ENCODE measurements around the gene SOWAHB. TPM values are rescaled to one million over a fixed set of nuclear protein-coding genes. Genes with fewer than 3 reads are reported as not detected.

The SOWAHB gene
- total RNA-seq (2014; rRNA removed; shearing (Covaris generic)), result not detected in 2 replicates

- no peak for DNase-seq (ENCODE audit: low read depth)
Measured at GRCh38 chr4:76897536-76898384, at the start of gene SOWAHB. Gene SOWAHB (minus strand): TSS chr4:76898144. CDS start chr4:76897849, 295 bp downstream.

DNA sequence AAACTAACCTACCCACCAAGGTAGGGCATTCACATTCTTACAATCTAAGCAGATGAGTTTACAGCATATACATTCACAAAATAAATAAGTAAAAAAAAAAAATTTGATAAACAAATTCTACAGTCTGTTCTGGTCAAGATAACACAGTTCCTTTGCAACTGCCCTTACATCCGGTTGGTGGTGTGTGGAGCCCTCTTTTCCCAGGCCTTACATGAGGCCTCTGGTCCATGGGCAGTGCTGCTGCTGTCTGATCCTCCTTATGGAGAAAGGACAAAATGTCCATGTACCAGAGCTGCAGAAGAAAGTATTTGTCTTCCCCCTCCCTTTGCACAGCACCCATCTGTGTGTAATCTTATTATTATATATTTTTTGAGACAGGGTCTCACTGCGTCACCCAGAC lies 49.4 kb upstream of the SOWAHB start:
- peak; percentile 25 for DNase-seq (ENCODE audit: low read depth)

DNA sequence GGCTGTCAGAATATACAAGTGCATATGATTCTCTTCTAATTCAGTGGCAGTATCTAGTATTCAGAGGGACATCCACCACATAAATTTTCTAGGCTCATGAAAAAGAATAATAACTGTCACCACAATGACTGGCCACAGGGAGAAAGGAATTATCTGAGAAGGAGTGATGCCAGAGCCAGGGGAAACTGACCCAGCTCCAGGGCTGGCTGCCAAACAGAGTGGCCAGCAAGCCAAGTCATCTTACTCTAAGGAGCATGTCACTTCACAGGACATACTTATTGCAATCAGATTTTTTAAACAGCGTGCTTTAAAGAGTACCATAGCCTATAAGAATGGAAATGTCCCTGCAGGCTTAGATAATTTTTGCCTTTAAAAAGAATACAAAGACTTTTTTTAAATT lies 45.8 kb upstream of the SOWAHB start:
- DNase-seq (ENCODE audit: low read depth), result peak; percentile 54

GRCh38 chr4:76943129-76943620 lies 45.2 kb upstream of the SOWAHB start:
- DNase-seq (ENCODE audit: low read depth), result peak; percentile 81

DNA sequence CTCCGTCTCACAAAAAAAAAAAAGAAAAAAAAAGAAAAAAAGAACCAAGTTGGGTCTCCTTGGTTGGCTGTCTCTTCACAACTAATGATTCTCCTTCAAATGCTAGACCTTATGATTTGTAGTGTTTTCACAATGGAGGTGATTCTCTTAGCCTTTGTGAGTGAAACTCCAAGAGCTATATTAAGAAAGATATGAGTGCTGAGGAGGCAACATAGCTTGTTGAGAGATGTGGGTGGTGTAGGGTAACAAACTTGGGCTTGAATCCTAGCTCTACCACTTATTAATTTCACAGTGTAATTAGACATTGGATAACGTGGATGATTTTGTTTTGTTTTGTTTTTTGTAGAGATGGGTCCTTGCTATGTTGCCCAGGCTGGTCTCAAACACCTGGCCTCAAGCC lies 41.2 kb upstream of the SOWAHB start:
- DNase-seq (ENCODE audit: low read depth), result no peak

GRCh38 chr4:76931576-76932276 lies 33.8 kb upstream of the SOWAHB start:
- no peak for DNase-seq (ENCODE audit: low read depth)

- peak; percentile 18 for DNase-seq (ENCODE audit: low read depth)
Measured at GRCh38 chr4:76931087-76931486, 33.1 kb upstream of the SOWAHB start.

- DNase-seq (ENCODE audit: low read depth), result no peak
Measured at GRCh38 chr4:76930685-76931084, 32.7 kb upstream of the SOWAHB start.

DNA sequence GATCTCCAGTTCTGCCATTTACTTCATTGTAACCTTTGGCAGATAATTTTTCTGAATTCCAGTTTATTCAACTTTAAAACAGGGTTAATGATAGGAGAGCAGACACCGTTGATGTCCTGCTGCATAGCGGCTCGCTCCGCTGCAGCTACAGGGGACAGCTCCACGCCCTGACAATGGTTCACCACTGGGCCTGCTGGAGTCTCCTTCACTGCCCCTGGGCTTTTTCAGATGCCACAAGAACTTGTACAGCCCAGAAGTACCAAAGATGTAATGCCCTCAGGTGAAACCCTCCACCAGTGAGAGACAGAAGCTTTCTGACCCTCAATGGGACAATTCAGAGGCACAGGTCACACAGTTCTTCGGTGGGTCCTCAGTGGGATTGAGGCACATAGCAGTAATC lies 28.9 kb upstream of the SOWAHB start:
- no peak for DNase-seq (ENCODE audit: low read depth)

DNA sequence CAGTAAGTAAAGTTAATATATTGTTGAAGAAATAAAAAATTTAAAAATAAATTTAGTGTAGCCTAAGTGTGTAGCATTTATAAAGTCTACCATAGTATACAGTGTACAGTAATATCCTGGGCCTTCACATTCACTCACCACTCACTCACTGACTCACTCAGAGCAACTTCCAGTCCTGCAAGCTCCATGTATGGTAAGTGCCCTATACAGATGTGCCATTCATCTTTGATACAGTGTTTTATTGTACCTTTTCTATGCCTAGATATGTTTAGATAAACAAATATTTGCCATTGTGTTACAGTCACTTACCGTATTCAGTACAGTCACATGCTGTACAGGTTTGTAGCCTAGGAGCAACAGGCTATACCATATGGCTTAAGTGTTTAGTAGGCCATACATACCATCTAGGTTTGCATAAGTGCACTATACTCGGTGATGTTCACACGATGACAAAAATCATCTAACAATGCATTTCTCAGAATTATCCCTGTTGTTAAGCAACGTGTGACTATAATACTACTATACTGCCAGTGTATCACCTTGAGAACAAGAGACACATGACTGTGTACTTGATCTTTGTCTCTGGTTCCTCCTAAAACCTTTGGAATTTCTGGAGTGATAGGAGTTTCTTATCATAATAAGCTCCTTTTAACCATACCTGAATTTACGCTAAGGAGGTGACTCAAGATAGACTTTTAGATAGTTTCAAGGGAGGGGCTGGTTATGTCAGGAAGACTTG lies 25.8 kb upstream of the SOWAHB start:
- DNase-seq (ENCODE audit: low read depth), result no peak

DNA sequence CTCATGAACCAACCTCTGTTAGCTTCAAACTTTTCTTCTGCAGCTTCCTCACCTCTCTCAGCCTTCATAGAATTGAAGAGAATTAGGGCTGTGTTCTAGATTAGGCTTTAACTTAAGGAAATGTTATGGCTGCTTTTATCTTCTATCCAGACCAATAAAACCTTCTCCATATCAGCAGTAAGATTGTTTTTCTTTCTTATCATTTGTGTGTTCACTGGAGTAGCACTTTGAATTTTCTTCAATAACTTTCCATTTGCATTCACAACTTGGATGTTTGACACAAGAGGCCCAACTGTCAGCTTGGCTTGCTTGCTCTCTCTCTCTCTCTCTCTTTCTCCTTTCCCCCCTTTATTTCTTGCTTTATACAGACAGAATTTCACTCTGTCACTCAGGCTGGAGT lies 22.8 kb upstream of the SOWAHB start:
- no peak for DNase-seq (ENCODE audit: low read depth)

DNA sequence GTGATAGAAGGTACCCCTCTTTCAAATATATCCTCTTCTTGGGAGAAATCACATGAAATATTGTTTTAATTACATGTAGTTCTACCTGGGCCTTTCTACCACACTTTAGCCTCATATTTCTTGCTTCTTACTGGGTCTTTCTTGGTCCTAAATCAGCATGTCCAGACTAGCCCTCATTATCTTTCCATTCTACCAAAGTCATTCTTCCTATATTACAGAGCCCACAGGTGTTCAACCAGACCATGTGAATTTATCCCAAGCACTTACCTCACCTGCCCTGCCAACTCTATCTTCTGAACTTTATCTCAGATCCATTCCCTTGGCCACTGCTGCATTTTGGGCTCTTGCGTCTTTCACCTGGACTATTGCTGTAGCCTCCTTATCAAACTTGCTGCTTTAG lies 11.8 kb upstream of the SOWAHB start:
- no peak for DNase-seq (ENCODE audit: low read depth)

DNA sequence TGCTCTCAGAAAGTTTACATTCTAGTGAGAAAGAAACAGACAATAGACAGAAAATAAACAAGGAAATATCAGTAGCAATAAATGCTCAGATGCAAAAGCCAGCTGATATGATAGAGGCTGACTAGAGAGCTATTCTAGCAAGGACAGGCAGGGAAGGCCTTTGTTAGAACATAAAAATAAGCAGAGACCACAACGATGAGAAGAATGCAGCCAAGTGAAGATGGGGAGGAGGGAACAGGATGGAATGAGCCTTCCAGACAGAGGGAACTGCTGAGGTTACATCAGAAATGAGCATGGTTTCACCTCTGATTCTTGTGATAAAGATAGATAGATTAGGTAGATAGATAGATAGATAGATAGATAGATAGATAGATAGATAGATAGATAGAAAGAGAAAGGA lies 7.6 kb upstream of the SOWAHB start:
- DNase-seq (ENCODE audit: low read depth), result peak; percentile 6

DNA sequence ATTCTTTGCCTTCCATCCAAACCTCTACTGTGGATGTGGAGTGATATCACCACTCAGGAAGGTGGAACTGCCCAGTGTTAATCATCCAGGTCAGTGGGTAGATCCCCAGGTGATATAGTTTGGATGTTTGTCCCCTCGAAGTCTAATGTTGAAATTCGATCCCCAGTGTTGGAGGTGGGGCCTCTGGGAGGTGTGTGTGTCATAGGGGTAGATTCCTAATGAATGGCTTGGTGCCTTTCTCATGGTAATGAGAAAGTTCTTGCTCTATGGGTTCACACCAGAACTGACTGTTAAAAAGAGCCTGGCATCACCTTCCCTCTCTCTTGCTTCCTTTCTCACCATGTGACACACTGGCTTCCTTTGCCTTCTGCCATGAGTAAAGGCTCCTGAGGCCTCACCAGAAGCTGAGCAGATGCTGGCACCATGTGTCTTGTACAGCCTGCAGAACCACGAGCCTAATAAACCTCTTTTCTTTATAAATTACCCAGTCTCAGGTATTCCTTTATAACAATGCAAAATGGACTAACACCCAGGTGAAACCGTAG lies 6.8 kb upstream of the SOWAHB start:
- no peak for DNase-seq (ENCODE audit: low read depth)

- DNase-seq (ENCODE audit: low read depth), result no peak
Measured at GRCh38 chr4:76902233-76902890, 4.4 kb upstream of the SOWAHB start.

DNA sequence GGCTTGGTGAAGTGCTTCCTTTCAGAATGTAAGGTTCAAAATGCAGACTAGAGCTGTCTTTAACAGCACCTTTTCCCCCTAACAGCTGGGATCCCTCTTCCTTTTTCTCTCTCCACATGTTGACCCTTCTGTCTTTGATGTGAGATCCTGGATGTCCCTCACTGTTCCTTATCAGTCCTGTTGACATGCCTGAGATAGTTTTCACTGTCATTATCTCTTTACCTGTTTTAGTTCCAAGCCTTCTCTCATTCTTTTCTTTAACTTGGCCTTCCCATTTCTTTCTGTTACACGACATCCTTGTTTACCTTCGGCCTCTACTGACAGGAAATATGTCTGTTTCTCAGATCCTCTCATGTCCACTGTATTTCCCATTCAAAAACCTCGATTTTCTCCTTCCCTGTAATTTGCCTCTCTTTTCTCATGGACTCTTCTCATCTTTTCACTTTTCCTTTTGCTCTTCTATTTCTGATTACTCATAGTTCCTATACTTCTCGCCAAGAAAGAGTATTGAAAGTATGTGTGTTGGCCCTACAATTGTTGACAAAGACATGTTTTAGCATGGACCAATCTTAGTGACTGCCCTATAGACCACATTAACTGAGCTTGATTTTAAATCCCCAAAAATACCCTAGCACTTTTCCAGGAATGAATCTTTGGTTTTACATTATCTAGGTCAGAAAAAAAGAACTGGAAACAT lies 1.2 kb upstream of the SOWAHB start:
- no peak for DNase-seq (ENCODE audit: low read depth)

GRCh38 chr4:76898385-76898692 lies 395 bp upstream of the SOWAHB start:
- no peak for DNase-seq (ENCODE audit: low read depth)

DNA sequence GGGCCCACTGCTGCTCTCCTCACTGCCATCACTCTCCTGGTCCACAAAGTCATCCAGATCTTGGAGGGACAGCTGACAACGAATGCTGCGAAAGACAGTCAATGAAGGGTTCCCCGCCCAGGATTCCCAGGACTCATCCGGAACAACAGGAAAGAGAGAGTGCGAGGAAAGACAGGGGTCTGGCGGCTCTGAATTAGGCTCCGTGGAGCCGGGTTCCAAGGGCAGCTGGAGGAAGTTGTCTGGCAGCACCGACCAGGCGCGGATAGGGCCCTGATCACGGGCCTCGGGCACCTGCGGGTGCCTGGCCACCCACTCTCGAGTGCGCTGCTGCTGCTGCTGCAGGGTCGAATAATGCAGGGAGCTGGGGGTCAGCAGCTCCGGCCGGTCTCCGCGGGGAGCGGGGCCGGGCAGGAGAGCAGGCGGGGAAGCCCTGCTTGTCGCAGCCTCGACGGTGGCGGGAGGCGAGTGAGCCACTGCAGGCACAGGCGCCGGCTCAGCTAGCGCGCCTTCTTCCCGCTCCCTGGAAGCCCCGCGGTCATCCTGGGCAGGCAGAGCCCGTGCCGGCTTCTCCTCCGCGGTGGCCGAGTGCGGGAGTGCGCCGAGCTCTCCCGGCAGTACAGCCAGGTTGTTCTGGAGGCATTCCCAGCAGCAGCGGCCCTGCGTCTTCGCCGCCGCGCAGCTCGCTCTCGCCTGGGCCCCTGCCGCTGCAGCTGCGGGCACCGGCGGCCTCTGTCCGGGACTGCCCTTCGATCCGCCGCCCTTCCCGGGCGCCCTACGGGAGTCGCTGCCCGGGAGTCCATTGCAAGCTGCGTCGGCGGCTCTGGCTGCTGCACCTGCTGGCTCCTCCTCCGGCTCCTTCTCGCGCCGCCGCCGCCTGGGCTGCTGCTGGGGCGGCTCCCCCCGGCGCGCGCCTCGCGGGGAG lies 1.1 kb downstream of the SOWAHB start:
- DNase-seq (ENCODE audit: low read depth), result no peak

DNA sequence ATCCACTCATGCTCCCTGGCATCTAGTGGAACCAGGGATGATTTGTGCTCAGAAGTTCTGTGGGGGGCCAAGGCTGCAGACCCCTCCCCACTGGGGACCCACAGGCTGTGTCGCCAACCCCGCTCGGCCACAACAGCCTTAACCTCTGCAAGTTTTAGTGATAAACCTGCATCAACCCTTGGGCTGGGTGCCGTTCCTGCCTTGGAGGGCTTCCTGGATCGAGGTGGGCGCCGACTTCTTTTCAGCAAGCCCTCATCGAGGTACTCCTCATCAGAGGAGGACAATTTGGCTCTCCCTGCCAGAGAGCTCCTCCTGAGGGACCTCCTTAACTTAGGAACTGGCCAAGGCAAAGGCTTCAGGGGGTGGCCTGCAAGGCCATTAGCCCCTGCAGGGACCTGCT lies 1.9 kb downstream of the SOWAHB start:
- no peak for DNase-seq (ENCODE audit: low read depth)

DNA sequence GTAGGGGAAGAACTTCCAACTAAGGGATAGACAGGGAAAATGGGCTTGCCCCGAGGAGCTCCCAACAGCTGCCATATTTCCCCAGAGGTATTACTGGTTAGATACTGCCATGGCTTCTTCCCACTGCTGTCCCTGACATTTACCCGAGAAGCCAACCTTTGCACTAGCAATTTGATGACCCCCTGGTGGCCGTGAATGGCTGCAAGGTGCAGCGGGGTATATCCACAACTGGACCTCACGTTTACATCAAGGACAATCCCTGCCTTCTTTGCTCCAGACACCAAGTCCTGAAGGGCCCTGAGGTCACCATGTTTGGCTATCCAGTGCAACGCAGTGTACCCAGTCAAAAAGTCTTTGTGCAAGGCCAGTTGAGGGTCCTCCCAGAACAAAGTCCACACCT lies 2.3 kb downstream of the SOWAHB start:
- DNase-seq (ENCODE audit: low read depth), result no peak
